ENCODE measurements around the gene CFAP299.

The CFAP299 gene

GRCh38 chr4:80709082-80709869 is 373.7 kb downstream of the CFAP299 start:
- TF ChIP-seq CTCF (IDR thresholded peaks at IDR 0.05; ENCODE audit: low read length, missing control alignments) = no peak
- no peak overlapping the region for H3K4me3 ChIP-seq (replicated peaks; ENCODE audit: low read depth, low read length)
- no peak for DNase-seq (ENCODE audit: low read depth)

GRCh38 chr4:80710748-80711451 is 375.4 kb downstream of the CFAP299 start:
- H3K4me3 ChIP-seq (replicated peaks; ENCODE audit: low read depth, low read length) = no peak overlapping the region
- no peak for DNase-seq (ENCODE audit: low read depth)
- TF ChIP-seq CTCF (IDR thresholded peaks at IDR 0.05; ENCODE audit: low read length, missing control alignments) = no peak

- no peak for DNase-seq (ENCODE audit: low read depth)
- no peak for TF ChIP-seq CTCF (IDR thresholded peaks at IDR 0.05; ENCODE audit: low read length, missing control alignments)
- no peak overlapping the region for H3K4me3 ChIP-seq (replicated peaks; ENCODE audit: low read depth, low read length)
Measured at GRCh38 chr4:80711956-80712355, 376.4 kb downstream of the CFAP299 start.

- no peak for TF ChIP-seq CTCF (IDR thresholded peaks at IDR 0.05; ENCODE audit: low read length, missing control alignments)
- no peak for DNase-seq (ENCODE audit: low read depth)
- H3K4me3 ChIP-seq (replicated peaks; ENCODE audit: low read depth, low read length) = no peak overlapping the region
Measured at GRCh38 chr4:80713409-80713808, 377.9 kb downstream of the CFAP299 start.

- no peak for DNase-seq (ENCODE audit: low read depth)
- TF ChIP-seq CTCF (IDR thresholded peaks at IDR 0.05; ENCODE audit: low read length, missing control alignments) = no peak
- H3K4me3 ChIP-seq (replicated peaks; ENCODE audit: low read depth, low read length) = no peak overlapping the region
Measured at GRCh38 chr4:80717204-80717603, 381.7 kb downstream of the CFAP299 start.

- DNase-seq (ENCODE audit: low read depth) = no peak
- H3K4me3 ChIP-seq (replicated peaks; ENCODE audit: low read depth, low read length) = no peak overlapping the region
- TF ChIP-seq CTCF (IDR thresholded peaks at IDR 0.05; ENCODE audit: low read length, missing control alignments) = no peak
Measured at GRCh38 chr4:80726471-80726870, 390.9 kb downstream of the CFAP299 start.

All from fibroblast of pulmonary artery (primary cell).